Ovary (tissue), 9 donors: ENCODE data around the gene POLR3B. TPM values are rescaled to one million over a fixed set of nuclear protein-coding genes. Genes with fewer than 3 reads are reported as not detected.

Experiments used
- DNase-seq, 5 donors: peaks; one replicate each; pipeline ENCODE4 v3.0.0-alpha.2; 2019 to 2020
- H3K27ac ChIP-seq, 2 donors: fragments of 200-600 bp; one replicate each; pipeline versions ENCODE4 v1.5.1 to v1.8.0; 2019 to 2022
- H3K27me3 ChIP-seq: fragments of 200-600 bp; one replicate; pipeline ENCODE4 v1.8.0; 2022
- H3K36me3 ChIP-seq: fragments of 200-600 bp; sonication (generic); one replicate; pipeline ENCODE4 v1.5.1; 2019
- H3K4me1 ChIP-seq: one replicate; pipeline ENCODE4 v1.8.1; 2013; ENCODE audit warnings: mild to moderate bottlenecking, moderate library complexity; ENCODE audit not compliant: insufficient read depth
- H3K4me3 ChIP-seq: fragments of 200-600 bp; sonication (generic); one replicate; pipeline ENCODE4 v1.5.1; 2017
- H3K9me3 ChIP-seq, 2 donors: fragments of 200-600 bp in 1 of 2; sonication (generic) in 1 of 2; one replicate each; pipeline versions ENCODE4 v1.5.1 to v1.8.1; 2013 to 2019; ENCODE audit warnings: mild to moderate bottlenecking in 1 of 2, moderate library complexity in 1 of 2
- CTCF ChIP-seq, 3 donors: fragments of 450-650 bp in 2 of 3; fragments of 200-600 bp in 1 of 3; IDR thresholded peaks; one replicate each; pipeline versions ENCODE4 v1.5.1 to v1.8.0; 2016 to 2022; ENCODE audit warnings: antibody characterized with exemption in 3 of 3, mild to moderate bottlenecking in 1 of 3
- EP300 ChIP-seq: sonication (generic); formaldehyde crosslinking; IDR thresholded peaks from one replicate; pipeline ENCODE4 v1.6.1; 2017; ENCODE audit warnings: antibody characterized with exemption
- POLR2A ChIP-seq: fragments of 450-650 bp; IDR thresholded peaks from one replicate; pipeline ENCODE4 v1.6.1; 2017; ENCODE audit warnings: antibody characterized with exemption, mild to moderate bottlenecking, moderate library complexity
- WGBS, 3 donors: extraction: QIAGEN DNeasy Blood & Tissue Kit in 1 of 3; methylation state at CpG; one replicate each; pipeline versions ENCODE4 v1.1.5 to v1.1.7; 2013 to 2017; 5-methylcytosine and 5-hydroxymethylcytosine counted together
- intact Hi-C, 4 donors: fragments of 100-400 bp; cut with DNase I; formaldehyde crosslinking; loops; one replicate each; pipeline versions ENCODE4 v1.11.0 to v1.15.1; 2022 to 2023
- polyA plus RNA-seq, 2 donors: library from polyadenylated mRNA; stranded (reverse); fragments of 200-250 nt in 1 of 2; fragments of 350-450 nt in 1 of 2; fragmentation: Illumina TruSeq in 1 of 2; extraction: RNeasy Lipid Tissue Mini Kit (QIAGEN cat#74804) in 1 of 2; gene quantifications; one replicate each; pipeline ENCODE4 v1.2.3, GENCODE V29; 2013 to 2014
- total RNA-seq, 7 donors: library from RNA; depleted of rRNA in 2 of 7; stranded (reverse); fragments of >200 nt in 2 of 7; fragmentation: NEBNext Ultra II Directional in 3 of 7; extraction: Animal tissue kit (Norgen Biotek cat#: 25700) in 3 of 7; gene quantifications; one replicate each; pipeline versions ENCODE4 v1.1.0 to v1.2.4, GENCODE V29; 2016 to 2023
- donor health status: DM: no; HTN: no; CAD: no; lungs with moderate emphysema.
- donor health status: DM: no; HTN: no; CAD: no.
- donor health status: Bipolar disorder and iron deficiency.
- donor health status: DM: yes; HTN: yes; CAD: no.
- donor health status: DM: no; HTN: no; CAD: no.
- donor health status: DM: yes; HTN: yes; CAD: no.

Gene POLR3B
- total and polyA plus RNA-seq, 9 donors: 3.1 to 15.7 (median 9.7) TPM

GRCh38 chr12:106481246-106481645 lies 123.7 kb downstream of the POLR3B start:
- no peaks in the 10 kb centered on the region for H3K36me3 ChIP-seq
- no peak overlapping the region for H3K27ac ChIP-seq
- intact Hi-C loops: no loop called here
- no peak for DNase-seq
- 91 to 94% (median 92%) methylated on average over 6 of the region's 6 CpGs for WGBS, 3 donors
- H3K4me1 ChIP-seq: no peaks in the 10 kb centered on the region
- H3K4me3 ChIP-seq: no peak overlapping the region
- no peaks in the 10 kb centered on the region for H3K27me3 ChIP-seq
- H3K9me3 ChIP-seq: no peaks in the 10 kb centered on the region
- no peak for TF ChIP-seq POLR2A
- TF ChIP-seq EP300: no peak
- no peak for TF ChIP-seq CTCF (IDR thresholded peaks at IDR 0.05)

GRCh38 chr12:106487664-106488063 lies 130.1 kb downstream of the POLR3B start:
- TF ChIP-seq EP300 (no peak), CTCF (IDR thresholded peaks at IDR 0.05) (no peak)
- Histone ChIP-seq H3K36me3 (no peaks in the 10 kb centered on the region), H3K27me3 (no peaks in the 10 kb centered on the region), H3K9me3 (no peaks in the 10 kb centered on the region), H3K4me1 (no peaks in the 10 kb centered on the region), H3K4me3 (no peak overlapping the region), H3K27ac (no peak overlapping the region)
- intact Hi-C loops: no loop called here
- no peak for DNase-seq
- WGBS, 3 donors: 97 to 98% (median 97%) methylated on average over 5 of the region's 5 CpGs

- no peak for DNase-seq
- H3K27ac ChIP-seq: no peak overlapping the region
- no peaks in the 10 kb centered on the region for H3K4me1 ChIP-seq
- intact Hi-C loops: no loop called here
- TF ChIP-seq EP300 (no peak), CTCF (IDR thresholded peaks at IDR 0.05) (no peak), POLR2A (no peak)
- no peak overlapping the region for H3K4me3 ChIP-seq
- WGBS, 3 donors: 89 to 95% (median 90%) methylated on average over 3 of the region's 3 CpGs
- no peaks in the 10 kb centered on the region for H3K36me3 ChIP-seq
- no peaks in the 10 kb centered on the region for H3K27me3 ChIP-seq
- no peaks in the 10 kb centered on the region for H3K9me3 ChIP-seq
These were observed 131.3 kb downstream of the POLR3B start for GRCh38 chr12:106488884-106489283.

GRCh38 chr12:106490264-106490663 lies 132.7 kb downstream of the POLR3B start:
- TF ChIP-seq CTCF (IDR thresholded peaks at IDR 0.05): no peak
- no peak for TF ChIP-seq POLR2A
- TF ChIP-seq EP300: no peak
- WGBS, 3 donors: 92 to 96% (median 94%) methylated on average over 5 of the region's 5 CpGs
- Histone ChIP-seq H3K27me3 (no peaks in the 10 kb centered on the region), H3K9me3 (no peaks in the 10 kb centered on the region), H3K4me3 (no peak overlapping the region), H3K36me3 (no peaks in the 10 kb centered on the region), H3K27ac (no peak overlapping the region), H3K4me1 (no peaks in the 10 kb centered on the region)
- intact Hi-C loops: no loop called here
- no peak for DNase-seq

- Histone ChIP-seq H3K27me3 (no peaks in the 10 kb centered on the region), H3K4me1 (no peaks in the 10 kb centered on the region), H3K9me3 (no peaks in the 10 kb centered on the region), H3K27ac (no peak overlapping the region), H3K4me3 (no peak overlapping the region), H3K36me3 (no peaks in the 10 kb centered on the region)
- TF ChIP-seq CTCF (IDR thresholded peaks at IDR 0.05) (no peak), POLR2A (no peak), EP300 (no peak)
- intact Hi-C loops: no loop called here
- WGBS, 3 donors: 60 to 78% (median 73%) methylated on average over 2 of the region's 2 CpGs
- DNase-seq: no peak
These were observed 135.3 kb downstream of the POLR3B start for GRCh38 chr12:106492857-106493256.
